Renal cortical epithelial cell (primary cell): ENCODE results near the gene MAP3K1. TPM values are rescaled to one million over a fixed set of nuclear protein-coding genes. Genes with fewer than 3 reads are reported as not detected.
"Not testable (repeated sequence)": the region's sequence is repeated elsewhere in the genome, so short reads cannot be mapped to it uniquely, and the experiment has no call there.

ENCODE experiments used
- DNase-seq: peaks from one replicate; pipeline ENCODE4 v3.0.0-alpha.2; 2011; ENCODE audit warnings: low read depth
- total RNA-seq: library from RNA; depleted of rRNA; stranded (reverse); fragments of >200 nt; gene quantifications from 2 replicates; pipeline ENCODE4 v1.2.3, GENCODE V29; 2014

The MAP3K1 gene
- total RNA-seq, 1 donor from 2014 or later = 67.5 TPM

DNA sequence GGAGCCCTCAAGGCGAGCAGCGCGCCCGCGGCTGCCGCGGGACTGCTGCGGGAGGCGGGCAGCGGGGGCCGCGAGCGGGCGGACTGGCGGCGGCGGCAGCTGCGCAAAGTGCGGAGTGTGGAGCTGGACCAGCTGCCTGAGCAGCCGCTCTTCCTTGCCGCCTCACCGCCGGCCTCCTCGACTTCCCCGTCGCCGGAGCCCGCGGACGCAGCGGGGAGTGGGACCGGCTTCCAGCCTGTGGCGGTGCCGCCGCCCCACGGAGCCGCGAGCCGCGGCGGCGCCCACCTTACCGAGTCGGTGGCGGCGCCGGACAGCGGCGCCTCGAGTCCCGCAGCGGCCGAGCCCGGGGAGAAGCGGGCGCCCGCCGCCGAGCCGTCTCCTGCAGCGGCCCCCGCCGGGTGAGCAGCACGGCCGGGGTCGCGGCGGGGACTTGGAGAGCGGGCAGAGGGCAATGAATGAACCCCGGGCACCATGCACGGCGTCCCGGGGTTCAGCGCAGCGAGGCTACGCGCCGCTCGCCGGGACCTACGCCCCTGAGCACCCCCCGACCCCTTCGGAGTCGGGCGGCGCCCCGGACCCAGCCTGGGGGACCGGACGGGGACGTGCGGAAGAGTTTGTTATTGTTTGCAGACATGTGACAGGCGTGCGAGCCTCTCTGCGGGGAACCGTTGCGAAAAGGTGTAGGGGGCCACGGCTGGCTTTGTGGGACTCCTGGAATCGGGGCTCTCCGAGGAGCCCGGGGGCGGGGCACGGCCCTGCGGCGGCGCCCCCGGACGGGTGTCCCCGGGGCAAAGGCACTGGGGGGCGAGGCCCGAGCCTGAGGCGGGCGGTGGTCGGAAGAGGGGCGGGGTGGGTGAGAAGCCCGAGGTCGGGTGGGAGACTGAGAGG lies 553 bp downstream of the MAP3K1 start:
- DNase-seq = no peak

DNA sequence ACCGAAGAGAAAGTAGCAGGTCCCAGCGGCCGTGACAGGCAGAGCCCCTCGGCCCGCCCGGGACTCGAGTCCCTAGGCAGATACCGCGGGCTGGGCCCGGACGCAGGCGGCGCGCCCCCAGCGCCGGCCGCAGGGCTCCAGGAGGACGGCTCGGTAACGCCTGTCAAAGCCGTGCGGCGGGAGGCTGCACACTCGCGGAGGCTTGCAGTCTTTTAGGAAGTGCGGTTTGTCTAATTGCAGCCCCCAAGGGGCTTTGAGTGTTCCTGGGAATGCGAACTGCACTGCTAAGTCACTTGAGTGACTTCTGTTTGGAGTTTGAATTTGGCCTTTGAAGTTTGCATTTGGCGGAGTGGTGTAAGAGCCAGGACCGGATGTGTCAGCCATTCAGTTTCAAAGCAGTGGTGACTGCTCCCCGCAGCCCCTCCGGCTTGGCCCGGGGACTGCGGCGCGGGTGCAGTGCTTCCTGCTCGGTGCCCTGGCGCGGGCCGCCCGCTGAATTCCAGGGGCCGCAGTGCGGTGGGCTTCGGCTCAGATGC lies 1.3 kb downstream of the MAP3K1 start:
- peak; percentile 57 for DNase-seq

DNA sequence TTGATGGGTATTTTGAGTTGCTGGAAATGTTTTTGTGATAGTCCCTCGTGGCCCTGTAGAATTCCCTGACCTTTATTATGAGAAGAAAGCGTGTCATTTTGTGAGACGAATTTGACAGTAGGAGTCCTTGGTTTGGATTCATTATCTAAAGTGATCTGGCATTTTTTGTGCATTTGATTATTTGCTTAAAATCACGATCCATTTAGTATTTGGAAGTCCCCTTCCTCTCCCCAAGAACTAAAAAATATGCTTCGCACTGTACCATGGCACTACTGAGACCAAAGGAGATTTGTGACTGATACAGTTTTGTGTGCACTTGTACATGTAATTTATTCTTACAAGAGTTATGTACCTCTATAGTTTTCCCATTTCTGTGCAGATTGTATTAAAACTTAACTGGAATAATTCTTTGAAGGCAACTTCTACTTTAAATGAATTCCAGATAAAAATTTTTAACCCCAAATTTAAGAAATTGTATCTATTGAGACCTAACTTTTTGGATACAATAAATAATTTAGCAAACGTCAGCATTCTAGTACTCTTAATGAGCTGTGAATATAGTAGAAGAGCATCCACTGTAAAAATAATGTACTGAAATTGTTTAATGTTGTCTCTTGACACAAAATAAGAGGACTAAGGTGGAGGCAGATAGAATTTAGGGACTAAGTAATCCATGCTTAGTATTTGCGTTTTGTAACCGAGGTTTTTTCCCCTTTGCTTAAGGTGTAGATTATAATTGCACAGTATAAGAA lies 2.1 kb downstream of the MAP3K1 start:
- no peak for DNase-seq

DNA sequence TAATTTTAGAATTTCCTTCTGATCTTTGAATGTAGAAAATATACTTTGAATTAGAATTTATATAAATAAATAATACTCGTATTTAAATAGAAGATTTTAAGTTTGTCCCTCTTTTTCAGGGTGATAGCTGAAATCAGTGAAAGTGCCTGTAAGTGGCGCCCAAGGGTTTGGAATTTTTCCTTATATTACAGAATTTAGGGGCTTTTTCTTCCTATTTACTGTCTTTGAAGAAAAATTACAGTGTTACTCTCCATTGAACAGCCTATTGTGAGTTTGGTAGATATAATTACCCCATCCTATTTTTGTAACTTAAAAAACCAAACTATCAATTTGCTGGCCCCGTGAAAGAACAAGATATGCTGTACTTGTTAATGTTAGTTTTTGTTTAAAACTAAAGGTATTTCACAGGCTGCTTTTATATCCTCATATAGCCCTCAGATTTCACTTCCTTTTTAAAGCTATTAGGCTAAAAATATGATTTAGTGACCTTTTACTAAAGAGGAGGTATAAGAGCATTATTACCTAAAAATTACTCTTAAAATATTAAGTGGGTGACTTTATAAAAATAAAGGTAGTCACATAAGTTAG lies 3.2 kb downstream of the MAP3K1 start:
- no peak for DNase-seq

DNA sequence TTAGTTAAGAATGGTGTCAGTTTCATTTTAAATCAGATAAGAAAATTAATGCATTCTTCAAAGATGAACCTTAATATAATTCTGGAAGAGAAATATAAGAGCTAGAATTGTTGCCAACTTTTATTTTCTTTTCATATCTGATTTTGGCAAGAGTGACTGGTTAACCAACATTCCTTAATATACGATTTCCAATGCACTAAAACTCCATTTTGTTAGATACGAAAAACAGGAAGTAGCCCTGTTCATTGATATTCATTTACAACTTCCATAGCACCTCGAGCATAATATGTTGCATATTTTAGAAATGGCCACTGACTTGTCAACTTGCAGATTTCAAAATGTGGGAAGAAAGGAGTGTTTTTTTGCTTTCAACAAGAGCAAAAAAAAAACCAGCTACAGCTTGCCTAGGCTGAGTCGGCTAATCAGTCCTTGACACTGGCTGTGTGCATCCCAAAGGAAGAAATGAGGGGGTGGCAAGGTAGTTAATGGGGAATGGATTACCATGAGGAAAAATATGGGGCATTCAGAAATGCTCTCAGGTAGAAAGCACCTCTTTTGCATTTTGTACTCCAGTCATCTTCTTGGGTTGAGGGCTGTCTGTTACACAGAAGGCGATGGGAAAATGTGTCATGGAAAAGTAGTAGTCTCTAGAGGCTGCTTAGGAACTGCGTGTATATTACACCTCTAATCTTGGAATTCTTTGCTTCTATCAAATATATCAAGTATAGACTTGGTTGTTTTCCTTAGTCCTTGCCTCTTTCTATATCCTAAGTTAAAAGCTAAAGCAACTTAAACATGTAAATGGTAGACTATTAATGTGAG lies 3.9 kb downstream of the MAP3K1 start:
- DNase-seq = no peak

DNA sequence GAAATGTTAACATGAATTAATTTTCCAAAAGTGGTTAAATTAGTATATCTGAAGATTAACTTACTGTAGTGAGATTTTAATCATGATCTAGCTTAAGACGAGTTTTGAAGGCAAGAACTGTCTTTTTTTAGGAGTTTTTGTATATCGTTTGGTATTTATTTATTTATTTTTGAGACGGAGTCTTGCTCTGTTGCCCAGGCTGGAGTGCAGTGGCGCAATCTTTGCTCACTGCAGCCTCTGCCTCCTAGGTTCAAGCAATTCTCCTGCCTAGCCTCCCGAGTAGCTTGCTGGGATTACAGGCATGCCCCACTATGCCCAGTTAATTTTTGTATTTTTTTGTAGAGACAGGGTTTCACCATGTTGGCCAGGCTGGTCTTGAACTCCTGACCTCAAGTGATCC lies 6.5 kb downstream of the MAP3K1 start:
- not testable (repeated sequence) for DNase-seq

DNA sequence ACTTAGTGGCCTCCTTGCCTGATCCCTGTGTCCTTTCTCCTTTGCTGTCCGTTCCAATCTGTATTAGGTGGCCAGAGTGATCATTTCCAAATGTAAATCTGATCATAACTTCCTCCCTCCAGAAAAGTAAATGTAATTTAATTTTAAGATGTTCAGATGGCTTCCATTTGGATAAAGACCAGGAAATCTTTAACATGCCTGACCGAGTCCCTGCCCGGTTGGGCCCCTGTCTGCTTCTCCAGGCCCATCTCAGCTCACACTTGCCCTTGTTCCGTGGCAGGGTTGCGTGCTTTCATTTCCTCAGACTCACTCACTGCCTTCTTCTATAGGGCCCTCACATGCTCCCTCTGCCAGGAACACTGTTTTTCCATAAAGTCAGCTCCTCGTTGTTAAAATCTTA lies 7.6 kb downstream of the MAP3K1 start:
- DNase-seq = no peak

DNA sequence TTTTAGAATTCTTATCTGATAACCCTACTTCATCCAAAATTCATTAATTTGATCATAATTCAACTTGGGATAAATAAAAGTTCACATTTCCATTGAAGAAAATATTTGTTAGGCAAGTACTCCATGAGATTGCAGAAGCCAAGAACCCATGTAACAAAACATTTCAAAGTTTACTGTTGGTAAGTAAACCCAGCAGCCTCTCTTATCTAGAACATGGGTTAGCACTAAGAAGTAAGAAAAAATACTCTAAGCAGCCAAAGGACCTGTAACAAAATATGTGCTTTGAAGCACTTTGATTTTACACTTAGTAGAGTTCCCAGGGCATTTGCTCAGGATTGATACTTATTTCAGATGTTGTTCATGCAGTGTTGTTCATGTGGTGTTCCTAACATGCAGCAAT lies 8.7 kb downstream of the MAP3K1 start:
- no peak for DNase-seq

DNA sequence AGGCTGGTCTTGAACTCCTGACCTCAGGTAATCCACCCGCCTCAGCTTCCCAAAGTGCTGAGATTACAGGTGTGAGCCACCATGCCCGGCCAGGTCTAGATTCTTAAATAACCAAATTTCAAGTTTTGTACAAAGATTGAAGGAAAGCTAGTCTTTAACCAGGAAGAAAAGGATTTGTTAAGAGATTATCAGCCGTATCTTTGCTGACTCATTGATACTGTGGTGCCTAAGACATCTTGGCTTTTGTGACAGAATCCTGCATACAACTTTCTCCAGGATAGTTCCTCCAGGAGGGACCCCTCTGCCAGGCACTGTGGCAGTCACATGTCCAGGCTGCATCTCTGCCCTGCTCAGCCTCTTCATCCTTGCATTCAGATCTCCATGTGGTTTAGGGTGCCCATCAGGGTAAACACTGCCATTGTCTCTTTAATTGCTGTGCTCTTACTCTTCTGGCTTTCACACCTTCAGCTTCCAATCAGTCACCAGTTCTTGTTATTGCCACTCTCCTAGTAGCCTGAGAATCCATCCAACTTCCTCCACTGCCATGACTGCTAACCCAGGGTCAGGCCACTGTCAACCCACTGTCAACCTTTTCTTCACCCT lies 10.0 kb downstream of the MAP3K1 start:
- DNase-seq = no peak

DNA sequence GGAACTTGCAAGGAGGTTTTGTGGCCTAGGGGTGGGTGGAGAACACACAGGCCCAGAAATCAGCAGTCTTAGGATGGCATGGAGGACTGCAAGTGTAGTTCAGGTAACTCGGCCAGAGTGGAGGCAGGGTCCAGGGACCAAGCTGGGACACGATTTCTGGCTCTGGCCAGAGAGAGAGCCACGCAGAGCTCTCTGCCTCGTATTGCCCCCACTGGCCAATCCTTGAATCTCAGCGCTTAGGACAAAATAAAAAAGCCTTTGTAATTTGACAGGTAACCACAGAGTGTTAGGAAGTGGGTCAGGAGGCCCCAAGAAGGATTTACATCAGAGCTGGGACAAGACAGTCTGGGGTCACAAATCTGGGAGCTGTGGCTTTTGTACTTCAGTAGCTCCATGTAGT lies 11.7 kb downstream of the MAP3K1 start:
- no peak for DNase-seq

DNA sequence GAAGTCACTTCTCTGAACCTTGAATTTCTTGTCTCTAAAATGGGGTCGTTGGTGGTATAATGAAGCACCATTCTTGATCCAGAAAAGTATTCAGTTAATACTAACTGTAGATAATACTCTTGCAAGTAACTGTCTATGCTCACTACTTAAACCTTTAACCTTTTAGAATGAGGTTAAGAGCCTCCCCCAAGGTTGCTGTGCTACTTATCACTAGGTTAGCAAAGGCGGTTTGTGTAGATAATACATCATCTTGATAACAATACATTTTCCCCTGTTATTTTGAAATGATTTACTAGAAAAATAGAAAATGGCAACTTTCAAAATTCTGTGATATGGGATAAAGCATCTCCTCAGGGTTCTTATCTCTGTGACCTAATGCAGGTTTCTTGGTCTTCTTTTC lies 12.6 kb downstream of the MAP3K1 start:
- DNase-seq = no peak

DNA sequence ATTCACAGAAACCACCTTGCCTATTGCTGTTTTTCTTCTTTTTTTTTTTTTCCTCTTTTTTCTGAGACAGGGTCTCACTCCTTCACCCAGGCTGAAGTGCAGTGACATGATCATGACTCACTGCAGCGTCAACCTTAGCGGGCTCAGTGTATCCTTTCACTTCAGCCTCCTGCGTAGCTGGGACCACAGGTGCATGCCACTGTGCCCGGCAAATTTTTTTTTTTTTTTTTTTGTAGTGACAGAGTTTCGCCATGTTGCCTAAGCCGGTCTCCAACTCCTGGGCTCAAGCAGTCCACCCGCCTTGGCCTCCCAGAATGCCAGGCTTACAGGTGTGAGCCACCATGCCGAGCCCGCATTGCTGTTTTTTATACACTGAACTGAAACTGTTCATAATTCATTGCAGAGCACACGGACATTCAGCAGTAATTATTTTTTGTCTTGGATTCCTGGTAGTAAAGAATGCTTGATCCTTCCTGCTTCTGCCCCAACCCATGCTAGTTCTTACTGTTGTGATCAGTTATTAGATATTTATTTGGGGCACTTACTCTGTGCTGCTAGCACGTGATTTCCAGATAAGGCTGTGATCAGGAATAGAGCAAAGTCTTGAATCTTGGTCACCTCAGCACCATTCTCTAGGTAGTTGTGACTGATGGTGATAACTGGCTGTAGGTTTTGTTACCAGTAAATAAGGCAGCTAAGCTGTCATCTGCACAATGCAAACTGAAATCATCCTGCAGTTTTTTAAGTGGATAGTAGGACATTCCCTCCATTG lies 14.0 kb downstream of the MAP3K1 start:
- peak; percentile 73 for DNase-seq

DNA sequence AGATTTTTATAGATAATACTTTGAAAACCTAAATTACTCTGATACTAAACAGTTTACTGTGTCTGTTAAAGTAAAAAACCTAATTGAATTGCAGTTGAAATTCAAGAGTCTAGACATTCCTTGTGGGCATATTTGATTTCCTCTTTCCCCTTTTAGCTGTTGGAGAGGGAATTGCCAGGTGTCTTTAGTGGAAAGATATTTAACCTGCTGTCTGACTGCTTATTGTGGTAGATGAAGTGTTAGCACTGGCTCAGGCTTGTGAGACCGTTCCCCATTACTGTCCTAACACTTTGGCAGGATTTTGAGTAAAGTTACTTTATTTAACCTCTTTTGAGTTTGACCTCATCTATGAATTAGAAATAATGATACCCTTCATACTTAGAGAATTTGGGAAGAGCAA lies 16.4 kb downstream of the MAP3K1 start:
- DNase-seq = no peak

DNA sequence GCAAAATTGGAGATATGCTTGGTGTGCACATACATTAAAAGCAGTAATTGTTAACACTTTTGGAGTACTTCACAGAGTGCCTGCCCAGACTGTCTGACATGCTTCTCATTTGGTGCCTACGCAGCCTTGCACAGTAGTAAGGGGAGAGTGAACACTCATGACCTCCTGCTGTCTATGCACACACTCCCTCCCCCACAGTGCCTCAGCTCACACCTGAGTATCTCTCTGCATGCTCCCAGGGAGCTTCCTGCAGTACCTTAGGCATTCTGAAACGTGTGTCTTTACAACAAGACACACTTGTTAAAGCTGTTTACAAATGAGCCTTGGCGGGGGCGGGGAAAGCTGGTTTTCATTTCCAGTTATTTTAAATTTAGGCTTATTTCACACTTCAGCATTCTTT lies 18.0 kb downstream of the MAP3K1 start:
- DNase-seq = no peak

DNA sequence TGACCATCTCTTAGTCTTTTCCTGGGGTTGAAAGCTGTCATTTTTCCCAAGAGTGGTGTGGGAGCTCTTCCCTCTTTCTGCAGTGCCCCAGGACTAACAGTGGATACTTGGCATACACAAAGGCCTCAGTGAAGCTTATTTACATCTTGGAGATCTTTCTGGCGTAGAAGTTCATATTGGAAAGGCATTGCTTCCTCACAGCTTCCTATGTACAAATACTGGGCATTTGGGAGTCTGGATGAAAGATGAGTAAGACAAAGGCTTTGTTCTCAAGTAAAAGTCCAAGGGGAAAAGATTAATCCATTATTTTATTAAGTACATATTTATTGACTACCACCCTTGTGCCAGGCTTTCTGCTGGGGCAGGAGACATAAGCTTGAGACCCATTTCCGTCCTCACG lies 22.0 kb downstream of the MAP3K1 start:
- DNase-seq = no peak

DNA sequence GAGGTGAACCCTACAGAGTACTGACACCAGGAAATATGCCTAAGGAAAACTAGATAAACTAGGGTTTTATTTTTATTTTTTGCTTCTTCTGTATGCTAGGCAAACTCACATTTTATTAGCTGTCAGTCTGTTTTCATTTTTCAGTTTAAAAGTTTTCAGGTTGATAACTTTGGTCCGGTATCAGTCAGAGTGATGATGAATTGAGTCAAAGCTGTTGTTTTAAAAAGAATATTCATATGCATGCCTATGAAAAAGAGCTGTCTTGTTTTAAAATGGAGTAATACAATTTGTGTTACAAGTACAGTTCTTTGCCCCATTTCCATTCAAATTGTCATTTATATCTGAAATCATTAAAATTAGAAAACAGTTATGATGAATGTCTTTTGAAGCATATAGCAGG lies 22.6 kb downstream of the MAP3K1 start:
- no peak for DNase-seq

DNA sequence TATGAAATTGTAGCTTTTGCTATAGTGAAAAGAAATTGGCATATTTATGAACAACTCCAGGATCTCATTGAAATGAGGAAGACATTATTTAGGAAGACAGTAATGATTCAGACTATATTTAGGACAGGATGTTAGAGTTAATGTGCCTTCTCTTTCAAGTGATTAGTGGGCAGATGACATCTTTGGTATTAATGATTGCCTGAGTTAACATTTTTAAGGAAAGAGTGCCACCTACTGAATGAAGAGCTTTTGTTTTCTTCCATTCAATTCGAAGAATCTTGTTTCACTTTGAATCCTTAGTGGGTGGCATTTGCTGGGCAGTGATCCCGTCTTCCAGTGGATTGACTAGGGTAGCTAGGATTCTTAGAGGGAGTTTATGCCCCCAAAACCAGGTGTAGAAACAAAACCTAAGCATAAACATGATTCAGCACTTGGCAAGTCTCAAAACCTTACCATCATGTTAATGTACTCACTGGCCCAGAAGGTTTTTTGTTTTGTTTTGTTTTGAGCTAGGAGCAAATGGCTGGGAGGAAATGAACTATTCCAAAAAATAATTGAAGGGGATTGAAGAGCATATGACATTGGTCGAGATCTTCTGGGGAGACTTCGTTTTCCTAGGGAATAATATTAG lies 23.2 kb downstream of the MAP3K1 start:
- peak; percentile 89 for DNase-seq

DNA sequence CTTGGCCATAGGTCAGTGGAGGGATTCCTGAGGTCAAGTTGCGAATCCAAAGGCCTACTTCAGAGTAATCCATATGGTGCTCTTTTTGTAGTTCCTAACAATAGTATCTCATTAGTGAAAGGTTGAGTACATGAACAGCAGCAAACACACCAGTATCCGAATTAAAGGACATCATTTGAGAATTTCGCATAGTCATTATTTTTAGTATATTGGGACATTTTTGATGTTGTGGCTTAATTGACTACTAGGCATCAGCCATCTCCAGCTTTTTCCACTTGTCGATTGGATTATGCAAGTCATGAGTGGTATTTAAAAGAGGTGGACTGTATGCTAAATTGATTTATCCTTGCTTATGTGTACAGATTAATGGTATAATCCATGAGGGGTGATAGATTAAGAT lies 23.7 kb downstream of the MAP3K1 start:
- no peak for DNase-seq

DNA sequence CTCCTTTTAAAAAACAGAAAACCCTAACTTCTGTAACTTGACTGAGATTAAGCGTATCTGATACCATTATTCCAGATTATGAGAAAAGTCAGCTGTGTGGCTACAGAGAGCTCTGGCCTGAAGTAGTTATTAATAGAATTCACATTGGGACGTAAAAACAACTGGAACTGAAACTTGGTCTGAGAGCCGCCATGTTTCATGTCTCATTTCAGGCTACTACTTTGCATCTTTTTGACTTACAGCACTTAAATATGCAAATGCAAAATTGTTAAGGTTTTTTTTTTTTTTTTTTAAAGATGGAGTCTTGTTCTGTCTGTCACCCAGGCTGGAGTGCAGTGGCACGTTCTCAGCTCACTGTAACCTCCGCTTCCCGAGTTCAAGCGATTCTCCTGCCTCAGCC lies 25.2 kb downstream of the MAP3K1 start:
- DNase-seq = no peak

DNA sequence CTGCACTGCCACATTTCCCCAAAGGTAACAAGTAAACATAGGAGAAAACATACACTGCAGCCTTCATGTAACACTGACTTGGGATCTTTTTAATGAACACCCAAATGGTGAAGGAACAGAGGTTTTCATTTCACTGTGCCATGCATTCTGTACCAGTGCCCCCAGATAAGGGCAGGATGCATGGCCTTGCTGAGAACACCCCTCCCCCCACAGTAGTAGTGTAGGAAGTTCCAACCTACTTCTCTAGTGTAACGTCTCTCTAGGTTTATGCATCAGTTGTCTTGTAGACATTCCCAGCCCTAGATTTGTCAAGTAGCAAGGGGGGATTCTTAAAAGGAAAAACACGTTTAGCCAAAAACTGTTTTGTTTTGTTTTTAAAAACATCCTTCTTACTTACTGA lies 29.9 kb downstream of the MAP3K1 start:
- DNase-seq = no peak
